C4-2B (cell line): ENCODE measurements around the gene NDE1.
"Not testable (repeated sequence)": the region's sequence is repeated elsewhere in the genome, so short reads cannot be mapped to it uniquely, and the experiment has no call there.

Experiments
- CTCF ChIP-seq: fragments of 450-650 bp; conservative IDR thresholded peaks from 2 replicates; pipeline ENCODE4 v1.5.1; 2017; ENCODE audit warnings: mild to moderate bottlenecking
- ZFX ChIP-seq: fragments of 450-650 bp; IDR thresholded peaks from 2 replicates; pipeline ENCODE4 v1.6.1; 2017

- not testable (repeated sequence) for TF ChIP-seq CTCF, ZFX
These were observed 22.1 kb downstream of the NDE1 start for GRCh38 chr16:15672127-15672513.
